Activated T-cell treated with anti-CD3 and anti-CD28 coated beads for 24 hours (primary cell): ENCODE data around the gene BANP.
"Not testable (repeated sequence)": the region's sequence is repeated elsewhere in the genome, so short reads cannot be mapped to it uniquely, and the experiment has no call there.

Source experiments
- DNase-seq: peaks from one replicate; pipeline ENCODE4 v3.0.0-alpha.2; 2020; ENCODE audit warnings: low read depth

The BANP gene

GRCh38 chr16:88086571-88087516 is 135.6 kb downstream of the BANP start:
- DNase-seq = no peak

GRCh38 chr16:88087517-88087877 is 136.3 kb downstream of the BANP start:
- no peak for DNase-seq

- DNase-seq = no peak
Measured at GRCh38 chr16:88088161-88088581, 136.9 kb downstream of the BANP start.

GRCh38 chr16:88088611-88089010 is 137.4 kb downstream of the BANP start:
- DNase-seq = not testable (repeated sequence)

GRCh38 chr16:88089071-88089470 is 137.8 kb downstream of the BANP start:
- not testable (repeated sequence) for DNase-seq

- DNase-seq = not testable (repeated sequence)
Measured at GRCh38 chr16:88089632-88090376, 138.6 kb downstream of the BANP start.

GRCh38 chr16:88090377-88091175 is 139.3 kb downstream of the BANP start:
- not testable (repeated sequence) for DNase-seq

GRCh38 chr16:88091221-88091971 is 140.2 kb downstream of the BANP start:
- DNase-seq = not testable (repeated sequence)

- not testable (repeated sequence) for DNase-seq
Measured at GRCh38 chr16:88091972-88092302, 140.7 kb downstream of the BANP start.

- DNase-seq = not testable (repeated sequence)
Measured at GRCh38 chr16:88092791-88093555, 141.7 kb downstream of the BANP start.

- not testable (repeated sequence) for DNase-seq
Measured at GRCh38 chr16:88093556-88094252, 142.5 kb downstream of the BANP start.

- not testable (repeated sequence) for DNase-seq
Measured at GRCh38 chr16:88094253-88094575, 143.0 kb downstream of the BANP start.

- not testable (repeated sequence) for DNase-seq
Measured at GRCh38 chr16:88094900-88095299, 143.7 kb downstream of the BANP start.

- not testable (repeated sequence) for DNase-seq
Measured at GRCh38 chr16:88096659-88097058, 145.4 kb downstream of the BANP start.

GRCh38 chr16:88098731-88099562 is 147.7 kb downstream of the BANP start:
- not testable (repeated sequence) for DNase-seq

GRCh38 chr16:88099563-88099890 is 148.3 kb downstream of the BANP start:
- no peak for DNase-seq

- DNase-seq = not testable (repeated sequence)
Measured at GRCh38 chr16:88099956-88100355, 148.7 kb downstream of the BANP start.

GRCh38 chr16:88100801-88101622 is 149.8 kb downstream of the BANP start:
- DNase-seq = not testable (repeated sequence)
